ENCODE measurements around the gene ANKZF1.
A peak's percentile ranks its signal among the peaks of the same experiment; 100 is the strongest.

ANKZF1 gene

DNA sequence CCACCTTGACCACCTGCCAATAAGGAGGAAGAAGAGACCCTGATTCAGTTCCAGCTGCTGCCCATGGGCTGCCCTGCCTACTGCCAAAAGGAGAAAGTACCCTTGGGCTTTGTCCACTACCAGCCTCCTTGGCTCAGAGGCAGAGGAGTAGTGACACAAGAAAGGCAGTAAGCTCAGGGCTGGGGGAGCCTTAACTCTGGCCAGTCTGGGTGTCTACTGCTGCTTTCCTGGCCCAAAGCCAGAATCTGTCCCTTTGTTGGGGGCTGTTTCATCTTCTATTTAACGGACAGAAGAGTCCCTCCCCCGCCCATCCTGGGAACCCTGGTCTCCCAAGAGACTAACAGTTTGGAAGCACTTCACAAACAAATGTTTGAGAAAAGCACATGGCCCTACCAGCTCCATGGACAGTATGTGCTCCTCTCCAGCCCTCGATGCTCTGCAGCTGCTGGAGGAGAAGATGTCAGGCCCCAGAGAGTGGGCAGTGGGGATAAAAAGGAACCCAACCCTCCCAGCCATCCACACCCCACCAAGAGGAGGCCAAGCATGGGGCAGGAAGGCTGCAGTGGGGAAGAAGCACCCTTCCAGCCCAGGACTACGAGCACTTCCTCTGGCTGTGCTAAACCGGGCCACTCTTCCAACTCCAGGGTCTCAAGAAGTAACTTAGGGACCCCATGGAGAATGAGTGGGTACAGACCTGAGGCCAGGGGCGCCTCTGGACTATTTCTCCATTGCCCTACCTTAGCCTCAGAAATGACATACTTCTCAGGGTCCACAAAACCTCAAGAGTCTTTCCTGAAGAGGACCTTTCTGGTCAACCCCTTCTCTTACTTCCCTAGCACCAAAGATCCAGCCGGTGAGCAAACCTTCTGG lies 1.3 kb upstream of the ANKZF1 start:
- DNase-seq (ENCODE audit: low read depth in 2 of 2), result no peak

DNA sequence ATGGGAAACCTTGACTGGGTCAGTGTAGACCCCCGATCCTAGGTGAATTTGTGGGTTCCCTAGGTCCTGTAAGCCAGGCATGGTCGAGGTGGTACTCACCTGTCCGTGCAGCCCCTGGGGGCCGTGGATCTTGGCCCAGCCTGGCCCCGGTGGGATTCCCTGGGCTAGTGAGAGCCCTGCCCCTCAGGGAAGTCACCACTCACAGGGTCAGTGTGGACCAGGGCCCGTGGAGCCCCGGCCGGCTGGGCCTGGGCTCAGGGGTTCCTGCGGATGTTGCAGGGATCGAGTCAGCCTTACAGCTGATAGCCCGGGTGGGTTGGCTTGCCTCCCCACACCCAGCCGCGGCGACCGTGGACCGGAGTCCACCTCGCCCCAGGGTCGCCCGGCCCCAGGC lies 698 bp upstream of the ANKZF1 start:
- DNase-seq (ENCODE audit: low read depth in 2 of 2), result no peak

DNA sequence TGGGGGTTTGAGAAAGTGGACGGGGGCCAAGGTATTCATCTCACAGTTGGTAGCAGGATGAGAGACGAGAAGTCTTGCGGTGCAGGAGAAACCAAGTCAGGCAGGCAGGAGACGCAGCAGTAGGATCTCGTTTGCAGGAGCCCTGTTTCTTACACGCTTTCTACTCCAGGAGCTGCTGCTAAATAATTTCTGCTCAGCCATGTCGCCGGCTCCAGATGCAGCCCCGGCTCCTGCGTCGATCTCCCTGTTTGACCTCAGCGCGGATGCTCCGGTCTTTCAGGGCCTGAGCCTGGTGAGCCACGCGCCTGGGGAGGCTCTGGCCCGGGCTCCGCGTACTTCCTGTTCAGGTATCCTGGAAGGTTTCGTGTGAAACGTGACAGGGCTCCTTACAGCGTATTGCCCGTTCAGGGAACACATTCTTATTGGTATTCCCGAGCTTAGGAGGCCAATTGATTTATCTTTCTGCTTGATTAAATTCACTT lies 494 bp downstream of the ANKZF1 start:
- no peak for DNase-seq (ENCODE audit: low read depth in 2 of 2)

DNA sequence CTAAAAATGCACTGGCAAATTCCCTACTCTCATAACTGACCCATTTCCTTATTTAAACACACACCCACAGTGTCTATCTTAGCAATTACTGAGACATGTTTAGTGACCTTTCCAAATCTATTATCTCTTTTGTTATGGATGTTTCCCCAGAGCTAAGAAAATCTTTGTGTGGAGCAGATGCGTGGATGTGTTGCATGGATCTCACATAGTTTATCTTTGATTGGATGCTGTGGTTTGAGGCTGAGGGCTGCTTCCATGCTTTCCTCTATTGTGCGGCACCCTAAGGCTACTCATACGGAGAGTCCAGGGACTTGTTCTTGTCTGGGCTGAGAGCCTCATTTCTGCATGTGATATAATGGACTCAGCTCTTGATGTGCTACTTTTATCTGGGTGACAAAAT lies 4.7 kb downstream of the ANKZF1 start:
- DNase-seq (ENCODE audit: low read depth in 2 of 2), result no peak

DNA sequence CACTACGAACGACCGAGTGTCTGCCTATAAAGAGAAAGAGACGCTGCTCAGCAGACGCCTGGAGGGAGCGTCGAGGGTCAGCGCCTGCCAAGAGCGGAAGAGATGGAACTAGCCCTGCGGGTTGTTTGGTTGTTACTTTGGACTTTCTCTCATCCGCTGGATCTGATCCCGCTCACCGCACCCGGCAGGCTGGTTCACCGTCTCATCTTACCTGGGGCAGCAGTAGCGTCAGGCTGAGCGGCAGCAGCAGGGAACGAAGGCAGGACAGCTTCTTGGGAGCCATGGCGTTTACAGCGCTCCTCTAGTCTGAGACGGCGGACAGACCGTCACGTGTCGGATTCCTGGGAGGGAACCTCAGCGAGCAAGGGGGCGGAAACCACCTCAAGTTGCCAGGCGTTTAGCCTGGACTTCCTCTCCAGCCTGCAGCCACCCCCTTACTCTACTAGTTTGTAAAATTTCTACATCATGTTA lies 13.7 kb downstream of the ANKZF1 start:
- no peak for DNase-seq (ENCODE audit: low read depth in 2 of 2)

DNA sequence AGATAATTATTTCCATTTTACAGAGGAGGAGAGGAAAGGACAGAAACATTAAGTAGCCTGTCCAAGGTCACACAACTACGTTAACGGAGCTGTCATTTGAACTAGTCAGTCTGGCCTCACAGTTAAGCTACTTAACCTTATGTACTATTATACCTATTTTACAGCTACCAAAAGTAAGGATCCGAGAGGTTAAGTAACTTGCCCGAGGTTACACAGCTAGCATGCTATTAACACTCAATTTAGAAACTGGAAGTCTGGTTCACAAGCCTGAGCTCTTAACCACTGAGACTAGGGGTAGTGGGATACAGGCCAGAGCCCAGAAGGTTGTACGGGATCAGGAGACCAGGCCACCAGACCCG lies 15.2 kb downstream of the ANKZF1 start:
- DNase-seq (ENCODE audit: low read depth in 2 of 2), result no peak

DNA sequence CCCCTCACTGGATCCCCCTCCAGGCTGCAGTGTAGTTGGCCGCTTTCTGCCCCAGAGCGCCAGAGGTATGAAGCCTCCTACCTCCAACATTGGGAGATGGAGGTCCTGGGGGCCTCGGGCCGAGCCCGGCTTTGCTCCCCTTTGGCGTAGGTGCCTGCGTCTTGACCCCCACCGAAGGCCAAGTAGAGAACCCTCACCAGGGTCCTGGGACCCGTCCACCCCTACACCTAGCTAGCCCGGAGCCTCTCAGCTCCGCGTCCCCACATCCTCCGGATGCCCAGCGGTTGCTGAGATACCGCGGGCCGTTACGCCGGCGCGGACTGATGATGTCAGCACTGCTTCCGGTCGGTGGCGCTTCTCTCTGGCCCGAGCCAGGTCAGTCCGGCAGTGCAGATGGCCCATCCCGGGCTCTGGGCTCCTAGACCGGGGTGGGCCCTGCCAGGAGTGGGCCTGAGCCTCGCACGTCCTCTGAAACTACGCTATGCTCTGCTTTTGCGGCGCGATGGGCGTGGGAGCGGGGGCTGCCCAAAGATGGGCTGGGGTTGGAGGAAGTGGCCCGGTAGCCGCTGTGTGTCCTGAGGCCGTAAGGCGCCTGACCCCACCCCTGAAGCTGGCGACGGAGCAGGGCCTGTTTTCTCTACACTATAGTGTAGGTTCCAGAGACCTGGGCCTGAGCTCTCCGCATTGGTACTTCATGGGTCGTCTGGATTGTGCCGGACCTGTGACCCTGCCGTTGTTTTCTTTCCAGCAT lies 15.7 kb downstream of the ANKZF1 start, which contains the start of the genes GLB1L and STK16:
TSS of gene GLB1L (minus strand) at position 297 of the 751 bp plus-strand sequence. CDS start 1,871 bp downstream, outside the sequence.
TSS of gene STK16 (plus strand) at position 332 of the 751 bp plus-strand sequence. CDS start 521 bp downstream, outside the sequence.
- DNase-seq (ENCODE audit: low read depth in 2 of 2), result peak; percentile 78 to 84

DNA sequence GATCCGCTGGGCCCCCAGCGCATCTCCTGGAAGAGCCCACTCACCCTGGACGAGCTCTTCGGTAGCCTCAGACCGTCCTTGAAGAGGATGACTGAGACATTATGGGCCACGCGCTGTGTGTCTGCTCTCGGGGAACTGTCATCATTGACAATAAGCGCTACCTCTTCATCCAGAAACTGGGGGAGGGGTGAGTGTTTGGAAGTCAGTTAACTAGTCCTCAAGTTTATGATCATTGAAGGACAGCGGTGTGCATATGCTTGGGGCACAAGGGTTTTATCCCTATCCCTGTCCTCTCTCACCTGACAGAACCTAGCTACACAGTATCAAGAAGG lies 16.3 kb downstream of the ANKZF1 start:
- DNase-seq (ENCODE audit: low read depth in 2 of 2), result no peak

DNA sequence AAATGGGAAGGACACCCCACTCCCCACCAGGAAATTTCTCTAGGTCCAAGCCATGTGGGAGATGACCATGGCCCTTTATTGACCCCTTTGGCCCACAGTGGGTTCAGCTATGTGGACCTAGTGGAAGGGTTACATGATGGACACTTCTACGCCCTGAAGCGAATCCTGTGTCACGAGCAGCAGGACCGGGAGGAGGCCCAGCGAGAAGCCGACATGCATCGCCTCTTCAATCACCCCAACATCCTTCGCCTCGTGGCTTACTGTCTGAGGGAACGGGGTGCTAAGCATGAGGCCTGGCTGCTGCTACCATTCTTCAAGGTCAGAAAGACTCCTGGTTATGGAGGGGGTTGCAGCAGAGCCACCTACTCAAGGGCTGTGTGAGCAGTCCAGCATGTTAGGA lies 17.0 kb downstream of the ANKZF1 start:
- DNase-seq (ENCODE audit: low read depth in 2 of 2), result no peak

DNA sequence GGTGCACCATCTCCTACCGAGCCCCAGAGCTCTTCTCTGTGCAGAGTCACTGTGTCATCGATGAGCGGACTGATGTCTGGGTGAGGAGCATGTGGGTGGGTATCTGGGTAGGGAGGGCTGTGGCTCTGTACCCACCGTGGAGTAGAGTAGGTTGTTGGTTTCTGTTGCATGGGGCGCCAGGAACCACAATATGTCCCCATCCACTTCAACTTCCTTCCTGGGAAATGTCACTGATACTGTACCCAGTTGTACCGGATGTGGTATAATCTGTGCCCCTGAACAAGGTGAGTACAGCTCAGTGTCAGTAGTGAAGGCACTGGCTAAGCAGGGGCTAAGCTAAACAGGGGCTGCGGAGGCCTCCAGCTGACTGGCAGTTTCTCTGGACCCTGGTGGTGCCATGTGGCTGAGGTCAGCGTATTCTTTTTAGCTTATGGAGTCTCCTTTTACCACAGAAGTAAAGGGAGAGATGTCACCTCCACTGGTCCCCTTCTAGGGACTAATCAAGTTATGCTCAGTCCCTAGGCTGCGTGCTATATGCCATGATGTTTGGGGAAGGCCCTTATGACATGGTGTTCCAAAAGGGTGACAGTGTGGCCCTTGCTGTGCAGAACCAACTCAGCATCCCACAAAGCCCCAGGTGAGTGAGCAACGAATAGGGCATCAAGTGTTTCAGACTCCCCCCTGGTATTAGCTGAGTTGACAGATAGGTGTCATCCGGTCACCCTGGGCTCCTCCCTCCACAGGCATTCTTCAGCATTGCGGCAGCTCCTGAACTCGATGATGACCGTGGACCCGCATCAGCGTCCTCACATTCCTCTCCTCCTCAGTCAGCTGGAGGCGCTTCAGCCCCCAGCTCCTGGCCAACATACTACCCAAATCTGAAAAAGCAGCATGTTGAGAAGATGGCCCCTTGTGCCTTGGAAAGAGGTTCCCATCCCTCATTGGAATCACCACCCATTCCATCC lies 18.4 kb downstream of the ANKZF1 start:
- DNase-seq (ENCODE audit: low read depth in 2 of 2), result peak; percentile 63 to 73

DNA sequence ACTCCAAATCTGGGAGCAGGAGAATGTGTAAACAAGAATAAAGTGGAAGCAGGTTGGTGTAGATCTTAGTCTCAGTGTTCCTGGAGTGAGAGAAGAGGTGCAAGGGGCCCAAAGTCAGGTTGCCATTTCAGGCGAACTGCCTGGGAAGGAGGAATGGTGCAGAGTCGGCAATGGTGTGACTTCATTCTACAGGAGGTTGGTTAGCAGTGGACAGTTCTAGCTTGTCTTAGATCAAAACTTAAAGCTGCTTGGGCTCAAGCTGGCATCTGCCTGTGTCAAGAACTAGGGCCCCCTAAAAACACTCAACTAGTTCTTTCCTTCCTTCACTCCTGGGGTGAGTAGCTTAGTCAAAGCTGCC lies 19.2 kb downstream of the ANKZF1 start:
- no peak for DNase-seq (ENCODE audit: low read depth in 2 of 2)

DNA sequence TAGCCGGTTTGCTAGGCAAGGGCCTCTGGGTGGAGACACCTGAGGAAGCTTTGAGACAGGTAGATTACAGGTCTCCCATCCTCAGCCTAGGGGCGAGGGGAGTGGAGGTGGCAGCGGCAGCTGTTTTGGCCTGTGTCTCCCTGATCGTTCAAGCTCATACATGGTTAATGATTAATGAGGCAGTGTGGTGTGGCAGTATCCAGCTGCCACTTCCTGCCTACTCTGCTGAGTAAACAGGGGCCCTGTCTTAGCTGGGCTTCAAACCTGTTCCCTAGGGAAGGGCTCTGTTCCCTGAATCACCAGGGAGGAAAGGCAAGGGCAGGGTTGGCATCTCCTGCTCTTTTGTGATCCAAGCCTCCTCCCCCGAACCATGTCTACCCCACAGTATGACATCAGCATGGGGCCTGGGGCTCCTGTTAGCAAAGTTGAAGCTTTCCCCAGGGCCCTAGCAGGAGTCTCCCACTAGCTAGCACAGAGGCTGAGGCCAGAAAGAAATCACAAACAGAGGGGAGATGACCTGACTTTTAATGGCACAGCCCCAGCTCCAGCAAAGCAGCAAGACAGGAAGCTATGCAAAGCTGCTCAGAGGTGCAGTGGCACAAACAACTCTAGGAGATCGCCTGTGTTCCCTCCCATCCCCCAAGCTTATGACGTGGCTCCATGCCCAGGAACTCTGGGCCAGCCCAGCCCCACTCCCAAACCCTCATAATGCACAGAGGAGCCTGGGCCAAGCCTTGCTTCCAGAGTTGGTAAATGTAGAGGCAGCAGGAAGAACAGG lies 19.8 kb downstream of the ANKZF1 start:
- no peak for DNase-seq (ENCODE audit: low read depth in 2 of 2)

DNA sequence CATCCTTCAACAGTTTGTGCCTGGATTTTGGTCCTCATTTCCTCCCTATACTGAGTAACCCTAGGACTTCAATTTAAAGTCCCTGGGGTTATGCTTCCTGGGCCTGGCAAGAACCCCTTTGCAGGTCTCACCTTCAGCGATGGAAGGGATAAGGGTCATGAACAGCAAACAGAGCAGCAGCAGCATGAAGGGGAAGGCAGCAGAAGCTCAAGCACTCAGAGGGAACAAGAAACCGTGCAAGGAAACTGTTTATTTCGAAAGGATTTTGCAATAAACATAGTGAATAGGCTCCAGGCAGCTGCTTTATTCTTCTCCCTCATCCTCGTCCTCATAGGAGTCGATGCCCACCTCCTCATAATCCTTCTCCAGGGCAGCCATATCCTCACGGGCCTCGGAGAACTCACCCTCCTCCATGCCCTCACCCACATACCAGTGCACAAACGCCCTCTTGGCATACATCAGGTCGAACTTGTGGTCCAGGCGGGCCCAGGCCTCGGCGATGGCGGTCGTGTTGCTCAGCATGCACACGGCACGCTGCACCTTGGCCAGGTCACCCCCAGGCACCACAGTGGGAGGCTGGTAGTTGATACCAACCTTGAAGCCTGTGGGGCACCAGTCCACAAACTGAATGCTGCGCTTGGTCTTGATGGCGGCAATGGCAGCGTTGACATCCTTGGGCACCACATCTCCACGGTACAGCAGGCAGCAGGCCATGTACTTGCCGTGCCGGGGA lies 20.6 kb downstream of the ANKZF1 start:
- no peak for DNase-seq (ENCODE audit: low read depth in 2 of 2)

DNA sequence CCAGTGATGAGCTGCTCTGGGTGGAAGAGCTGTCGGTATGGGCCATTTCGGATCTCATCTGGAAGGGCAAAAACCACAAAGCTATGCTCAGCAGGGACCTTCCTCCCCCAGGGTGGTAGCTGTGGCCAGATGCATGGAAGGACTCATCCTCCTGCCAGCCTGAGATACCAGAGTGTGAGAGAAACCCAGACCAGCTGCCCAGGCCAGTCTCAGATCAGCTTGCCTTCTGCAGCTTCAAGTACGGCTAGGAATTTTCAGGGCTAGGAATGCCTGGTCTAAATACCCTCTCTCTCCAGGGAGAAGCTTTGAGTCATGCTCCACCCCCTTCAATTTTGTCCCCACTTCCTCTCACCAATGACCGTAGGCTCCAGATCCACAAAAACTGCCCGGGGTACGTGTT lies 22.1 kb downstream of the ANKZF1 start:
- no peak for DNase-seq (ENCODE audit: low read depth in 2 of 2)

DNA sequence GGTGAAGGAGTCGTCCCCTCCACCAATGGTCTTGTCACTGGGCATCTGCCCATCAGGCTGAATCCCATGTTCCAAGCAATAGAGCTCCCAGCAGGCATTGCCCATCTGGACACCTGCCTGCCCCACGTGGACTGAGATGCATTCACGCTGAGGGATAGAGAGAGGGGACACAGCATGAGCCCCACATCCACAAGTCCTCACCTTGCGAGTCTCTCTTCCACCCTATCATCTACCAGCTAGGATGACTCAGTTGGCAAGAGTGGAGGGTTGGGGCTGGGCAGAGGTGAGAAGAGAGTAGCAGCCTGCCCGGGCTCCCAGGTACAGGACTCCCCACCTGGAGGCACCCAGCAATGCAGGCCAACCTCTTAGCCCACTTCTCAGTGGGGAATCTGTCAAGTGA lies 22.5 kb downstream of the ANKZF1 start:
- no peak for DNase-seq (ENCODE audit: low read depth in 2 of 2)

DNA sequence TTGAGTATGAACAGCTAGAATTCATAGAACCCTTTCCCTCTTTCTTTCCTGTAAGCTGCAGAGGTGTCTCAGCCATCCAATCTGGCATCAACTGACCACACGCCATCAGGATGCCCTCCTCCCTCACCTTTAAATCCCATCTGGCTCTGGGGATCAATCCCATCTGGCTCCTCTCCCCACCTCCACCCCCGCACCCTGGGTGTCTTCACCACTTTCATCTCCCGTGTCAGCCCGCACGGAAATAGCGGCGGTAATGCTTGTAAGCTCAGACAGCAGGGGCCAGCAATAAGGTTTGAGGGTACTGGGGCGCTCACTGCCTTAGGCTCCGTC lies 22.9 kb downstream of the ANKZF1 start:
- peak in 1 of 2 donors; percentile 26 for DNase-seq (ENCODE audit: low read depth in 2 of 2)

DNA sequence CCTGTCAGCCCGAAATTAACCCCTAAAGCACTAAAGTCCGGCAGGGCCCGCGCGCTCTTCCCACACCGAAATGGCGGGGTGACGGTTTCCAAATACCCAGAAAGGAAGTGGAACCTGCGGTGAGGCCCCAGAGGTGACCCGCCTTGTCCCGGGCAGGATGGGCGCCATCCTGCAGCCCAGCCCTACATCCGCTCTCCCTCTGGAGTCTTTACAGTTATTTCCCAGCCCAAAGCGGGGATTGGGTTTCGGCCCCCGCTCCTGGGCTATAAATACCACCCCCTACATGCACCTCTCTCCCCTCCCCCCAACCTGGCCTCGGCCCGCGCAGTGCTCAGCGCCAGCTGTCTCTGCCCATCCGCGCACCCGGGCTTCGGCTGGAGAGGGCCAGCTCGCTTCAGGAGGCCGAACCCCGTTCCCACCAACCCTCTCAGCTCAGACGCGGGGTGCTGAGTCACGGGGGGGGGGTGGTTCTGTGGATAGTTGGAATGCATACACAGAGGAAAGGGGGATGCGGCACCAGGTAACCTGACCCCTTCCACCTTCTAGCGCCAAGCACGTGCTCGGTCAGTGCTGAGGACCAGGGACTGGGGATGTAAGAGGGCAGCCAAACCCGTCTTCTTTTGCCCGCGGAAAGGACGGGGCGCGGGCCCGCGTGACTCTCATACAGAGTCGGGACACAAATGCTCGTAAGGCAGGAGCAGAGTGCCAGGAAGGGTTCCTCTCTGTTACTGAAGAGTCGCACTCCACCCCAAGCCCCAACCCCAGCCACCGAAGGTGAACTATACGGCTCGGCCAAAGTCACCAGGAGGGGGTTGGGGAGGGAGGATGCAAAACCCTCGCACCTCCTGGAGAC lies 23.5 kb downstream of the ANKZF1 start, which contains the start of gene TUBA4B:
TSS of gene TUBA4B (plus strand) at position 344 of the 853 bp plus-strand sequence. CDS start at position 509, 165 bp downstream.
- peak in 1 of 2 donors; percentile 25 for DNase-seq (ENCODE audit: low read depth in 2 of 2)

DNA sequence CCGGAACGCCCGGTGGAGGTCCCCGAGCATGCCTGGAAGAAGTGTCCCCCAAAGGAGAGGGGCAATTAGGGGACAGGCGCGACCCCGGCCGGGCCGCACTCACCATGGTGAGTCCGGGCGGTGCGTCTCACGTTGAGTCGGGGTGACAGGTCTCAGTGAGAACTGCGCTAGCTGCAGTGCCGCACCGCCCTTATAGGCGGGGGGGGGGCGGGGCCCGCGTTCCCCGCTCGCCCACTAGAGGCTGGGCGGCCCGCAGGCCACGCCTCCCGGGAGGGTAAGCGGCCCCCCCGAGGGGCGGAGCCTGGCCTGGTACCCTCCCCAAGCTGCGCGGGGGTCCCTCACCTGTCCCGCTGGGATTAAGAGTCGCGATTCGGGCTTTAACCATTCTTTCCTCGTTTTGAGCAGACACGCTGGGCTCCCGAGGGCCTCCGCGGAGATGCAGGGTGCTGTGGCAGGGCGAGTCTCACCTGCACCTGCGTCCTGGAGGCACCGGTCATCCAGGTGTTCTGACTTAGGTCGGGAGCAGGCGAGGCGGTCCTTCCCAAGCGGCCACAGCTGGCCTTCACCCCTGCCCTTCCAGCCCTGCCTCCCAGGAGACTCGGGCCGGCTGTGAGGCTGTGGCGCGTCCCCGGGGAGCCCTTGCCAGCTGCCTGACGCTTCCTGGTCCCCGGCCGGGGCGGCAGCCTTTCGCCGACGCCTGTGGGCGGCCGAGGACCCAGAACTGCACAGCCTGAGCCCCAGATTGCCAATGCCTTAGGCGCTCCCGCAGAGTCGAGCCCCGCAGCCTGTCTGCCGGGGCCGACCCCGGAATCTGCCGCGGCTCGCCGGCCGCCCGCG lies 24.4 kb downstream of the ANKZF1 start, which contains the start of gene TUBA4A:
TSS of gene TUBA4A (minus strand) at position 166 of the 837 bp plus-strand sequence. CDS start at position 106, 60 bp downstream.
- DNase-seq (ENCODE audit: low read depth in 2 of 2), result peak; percentile 79 to 88
